A549 (cell line): ENCODE measurements around the gene MR1. TPM values are rescaled to one million over a fixed set of nuclear protein-coding genes. Genes with fewer than 3 reads are reported as not detected.

ENCODE experiments used
- ATAC-seq, 2 experiments: fragments of 200-7000 bp in 1 of 2; fragments of >200 bp in 1 of 2; cut with Nextera tagmentation in 1 of 2; cut with Tn5 transposase in 1 of 2; 3 replicates each; pipeline versions ENCODE4 v1.8.0 to v1.9.1; 2018 to 2020; ENCODE audit warnings: mild to moderate bottlenecking in 1 of 2, moderate library complexity in 1 of 2
- CTCF ChIA-PET: fragments of 300-600 bp; sonication (Branson Sonifier 250); formaldehyde crosslinking; extraction: SDS; loops from one replicate; lab custom pipeline; 2021; ENCODE audit warnings: antibody characterized with exemption, inconsistent platforms; lab: Yijun Ruan, JAX
- POLR2A ChIA-PET: fragments of 350-600 bp; formaldehyde crosslinking; extraction: SDS; loops from one replicate; lab custom pipeline; 2021; ENCODE audit warnings: antibody characterized with exemption, inconsistent platforms; lab: Yijun Ruan, JAX
- DNase-seq, 2 experiments: peaks; one replicate each; pipeline versions ENCODE4 v3.0.0 to v3.0.0-alpha.2; 2011 to 2016; ENCODE audit warnings: low read depth in 1 of 2, low spot score in 1 of 2
- FAIRE-seq: peaks from 2 replicates; lab custom pipeline; 2011; peaks lifted over from hg19 to GRCh38; lab: Jason Lieb, UNC
- H3K27ac ChIP-seq, 2 experiments: fragments of >200 bp; sonication (Bioruptor Twin); formaldehyde crosslinking; 3 replicates each; pipeline ENCODE4 v1.5.1; 2016 to 2017
- H3K4me1 ChIP-seq: fragments of >200 bp; sonication (Bioruptor Twin); formaldehyde crosslinking; 3 replicates; pipeline ENCODE4 v1.6.1; 2016
- H3K4me2 ChIP-seq: fragments of >200 bp; sonication (Bioruptor Twin); formaldehyde crosslinking; 3 replicates; pipeline ENCODE4 v1.6.1; 2016
- H3K4me3 ChIP-seq: fragments of >200 bp; sonication (Bioruptor Twin); formaldehyde crosslinking; 3 replicates; pipeline ENCODE4 v1.5.1; 2016
- H3K9me3 ChIP-seq: fragments of >200 bp; sonication (Bioruptor Twin); formaldehyde crosslinking; 3 replicates; pipeline ENCODE4 v1.6.1; 2016
- CBX2 ChIP-seq: fragments of 200-600 bp; sonication (generic); IDR thresholded peaks from 2 replicates; pipeline ENCODE4 v1.6.1; 2016; ENCODE audit warnings: low read depth, mild to moderate bottlenecking, borderline replicate concordance
- CEBPB ChIP-seq, 2 experiments: fragments of >200 bp in 1 of 2; sonication (Bioruptor Twin) in 1 of 2; formaldehyde crosslinking in 1 of 2; IDR thresholded peaks; 2 replicates each; pipeline ENCODE4 v1.6.1; 2012 to 2016
- CHD2 ChIP-seq: fragments of 150-350 bp; IDR thresholded peaks from 2 replicates; pipeline ENCODE4 v1.6.1; 2014; ENCODE audit warnings: low read length; ENCODE audit not compliant: partially characterized antibody
- EHF ChIP-seq: fragments of 250-450 bp; sonication (Bioruptor Pico); IDR thresholded peaks from 2 replicates; pipeline ENCODE4 v1.5.0; 2020; ENCODE audit warnings: mild to moderate bottlenecking
- FOSB ChIP-seq: fragments of 250-450 bp; sonication (Bioruptor Pico); IDR thresholded peaks from 2 replicates; pipeline ENCODE4 v1.5.0; 2020; ENCODE audit warnings: mild to moderate bottlenecking, moderate library complexity
- FOSL2 ChIP-seq, 2 experiments: fragments of 450-650 bp in 1 of 2; fragments of >200 bp in 1 of 2; sonication (Bioruptor Twin) in 1 of 2; formaldehyde crosslinking; IDR thresholded peaks; 2 replicates each; pipeline versions ENCODE4 v1.5.0 to v1.6.1; 2016 to 2020; ENCODE audit warnings: mild to moderate bottlenecking in 1 of 2, moderate library complexity in 1 of 2
- HDAC2 ChIP-seq: fragments of 200-600 bp; sonication (generic); IDR thresholded peaks from 2 replicates; pipeline ENCODE4 v1.6.1; 2016
- HOXB13 ChIP-seq: fragments of 250-450 bp; sonication (Bioruptor Pico); IDR thresholded peaks from 2 replicates; pipeline ENCODE4 v1.5.0; 2020; ENCODE audit warnings: low read depth, mild to moderate bottlenecking, moderate library complexity
- JUN ChIP-seq, 2 experiments: fragments of >200 bp; sonication (Bioruptor Twin); formaldehyde crosslinking; IDR thresholded peaks; 2 replicates in 1 of 2; 3 replicates in 1 of 2; pipeline ENCODE4 v1.6.1; 2016 to 2017
- JUNB ChIP-seq: fragments of >200 bp; sonication (Bioruptor Twin); formaldehyde crosslinking; IDR thresholded peaks from 2 replicates; pipeline ENCODE4 v1.6.1; 2016
- KDM1A ChIP-seq: fragments of 200-600 bp; sonication (generic); IDR thresholded peaks from 2 replicates; pipeline ENCODE4 v1.6.1; 2016; ENCODE audit warnings: low read depth, mild to moderate bottlenecking
- KDM5A ChIP-seq: fragments of 200-600 bp; sonication (generic); IDR thresholded peaks from 2 replicates; pipeline ENCODE4 v1.6.1; 2016; ENCODE audit warnings: antibody characterized with exemption, mild to moderate bottlenecking
- MAFK ChIP-seq: fragments of 450-650 bp; IDR thresholded peaks from 2 replicates; pipeline ENCODE4 v1.6.1; 2014; ENCODE audit not compliant: partially characterized antibody
- NR3C1 ChIP-seq: fragments of >200 bp; sonication (Bioruptor Twin); formaldehyde crosslinking; IDR thresholded peaks from 3 replicates; pipeline ENCODE4 v1.6.1; 2017
- RCOR1 ChIP-seq: fragments of 150-350 bp; IDR thresholded peaks from 2 replicates; pipeline ENCODE4 v1.6.1; 2014; ENCODE audit warnings: antibody characterized with exemption, low read length, low read depth
- ZC3H11A ChIP-seq: fragments of 450-650 bp; IDR thresholded peaks from 2 replicates; pipeline ENCODE4 v1.6.1; 2014; ENCODE audit warnings: antibody characterized with exemption, mild to moderate bottlenecking
- ZNF302 ChIP-seq: fragments of 250-450 bp; sonication (Bioruptor Pico); IDR thresholded peaks from 2 replicates; pipeline ENCODE4 v1.9.0; 2021; ENCODE audit warnings: inconsistent platforms, mild to moderate bottlenecking, moderate library complexity
- WGBS: methylation state at CpG from one replicate; pipeline ENCODE4 v1.1.6; 2017; ENCODE audit errors: missing lambda C conversion rate; 5-methylcytosine and 5-hydroxymethylcytosine counted together
- polyA plus RNA-seq, 4 experiments: library from polyadenylated mRNA; depleted of rRNA in 3 of 4; stranded (reverse); fragments of >200 nt; fragmentation: RNase III in 1 of 4; extraction: RNeasy Plus Mini Kit Qiagen cat#74134 plus additional on column Dnase treatment in 1 of 4; gene quantifications; 2 replicates in 3 of 4; 3 replicates in 1 of 4; pipeline ENCODE4 v1.2.3, GENCODE V29; 2011 to 2017
- TF ChIP-seq, protein P1 (sequence below): IDR thresholded peaks from 2 replicates; pipeline ENCODE4 v1.6.1; 2012
- TF ChIP-seq, protein P2 (sequence below): IDR thresholded peaks from 2 replicates; pipeline ENCODE4 v1.6.1; 2012; ENCODE audit warnings: low read depth, borderline replicate concordance
- TF ChIP-seq, protein P3 (sequence below): fragments of 250-450 bp; sonication (Bioruptor Pico); IDR thresholded peaks from 2 replicates; pipeline ENCODE4 v1.5.0; 2020; ENCODE audit warnings: low read depth, mild to moderate bottlenecking, moderate library complexity
- TF ChIP-seq, protein P4 (sequence below): fragments of 450-650 bp; IDR thresholded peaks from 2 replicates; pipeline ENCODE4 v1.6.1; 2014; ENCODE audit warnings: antibody characterized with exemption
- TF ChIP-seq, protein P5 (sequence below): fragments of >200 bp; sonication (Bioruptor Twin); formaldehyde crosslinking; IDR thresholded peaks from 3 replicates; pipeline ENCODE4 v1.6.1; 2016
- TF ChIP-seq, protein P6 (sequence below): fragments of 150-350 bp; IDR thresholded peaks from 2 replicates; pipeline ENCODE4 v1.6.1; 2014; ENCODE audit warnings: low read depth, mild to moderate bottlenecking, low read length
- TF ChIP-seq, protein P7 (sequence below): fragments of >200 bp; sonication (Bioruptor Twin); formaldehyde crosslinking; IDR thresholded peaks from 3 replicates; pipeline ENCODE4 v1.5.1; 2016

MR1 gene
- polyA plus RNA-seq, 2 of the 4 experiments (the other 2 are of a cell fraction), result 8.3 to 17.2 TPM

DNA sequence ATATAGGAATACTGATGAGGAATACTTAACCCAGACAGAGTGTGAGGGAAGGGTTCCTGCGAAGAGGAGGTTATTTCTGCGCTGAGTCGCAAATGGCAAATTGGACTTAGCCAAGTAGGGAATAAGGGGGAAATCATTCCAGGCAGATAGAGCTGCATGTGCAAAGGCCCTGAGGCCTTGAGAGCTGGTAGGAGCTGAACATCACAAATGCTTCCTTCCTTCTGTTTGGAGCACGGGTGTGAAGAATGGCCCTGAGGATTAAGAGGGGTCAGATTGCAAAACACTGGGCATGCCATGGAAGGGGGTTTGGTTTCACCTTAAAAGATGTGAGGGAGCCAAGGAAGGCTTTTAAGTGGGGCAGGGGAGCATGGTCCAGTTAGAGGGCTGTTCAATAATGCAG lies 67.2 kb downstream of the MR1 start:
- peak overlapping the region; percentile 98 for H3K4me2 ChIP-seq
- no peak for DNase-seq
- POLR2A ChIA-PET, result interaction anchor here (1.4 to 3.2 kb wide), 3 partner anchors 11 to 34 kb away, joined by 4 to 12 read pairs (median 6); no protein-coding TSS in a partner anchor
- ATAC-seq, result no peak
- TF ChIP-seq KDM5A (no peak), HOXB13 (CRISPR knock-in tag) (no peak), JUNB (no peak), MAFK (no peak), CEBPB (IDR thresholded peaks at IDR 0.05) (peak in 1 of 2 experiments; percentile 37; a peak in 1 of 4 replicates), EHF (CRISPR knock-in tag) (no peak), KDM1A (0 out of 2 replicates have a peak, but pooled peaks have one; percentile 37), FOSB (CRISPR knock-in tag) (0 out of 2 replicates have a peak, but pooled peaks have one; percentile 6)
- TF ChIP-seq, protein P1, sequence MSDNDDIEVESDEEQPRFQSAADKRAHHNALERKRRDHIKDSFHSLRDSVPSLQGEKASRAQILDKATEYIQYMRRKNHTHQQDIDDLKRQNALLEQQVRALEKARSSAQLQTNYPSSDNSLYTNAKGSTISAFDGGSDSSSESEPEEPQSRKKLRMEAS, result 0 out of 2 replicates have a peak, but pooled peaks have one; percentile 8
- H3K27ac ChIP-seq, result peak overlapping the region; percentile 66 to 98
- H3K9me3 ChIP-seq, result no peaks in the 10 kb centered on the region
- H3K4me3 ChIP-seq, result no peak overlapping the region
- FAIRE-seq, result no peak
- H3K4me1 ChIP-seq, result peaks cover 77% of the 10 kb centered on the region
- WGBS, result 89% methylated on average over 4 of the region's 4 CpGs
- CTCF ChIA-PET, result interaction anchor here (2.8 to 48.3 kb wide), 3 partner anchors 11 to 38 kb away, joined by 7 to 774 read pairs (median 34); partner anchors contain the start of gene IER5

DNA sequence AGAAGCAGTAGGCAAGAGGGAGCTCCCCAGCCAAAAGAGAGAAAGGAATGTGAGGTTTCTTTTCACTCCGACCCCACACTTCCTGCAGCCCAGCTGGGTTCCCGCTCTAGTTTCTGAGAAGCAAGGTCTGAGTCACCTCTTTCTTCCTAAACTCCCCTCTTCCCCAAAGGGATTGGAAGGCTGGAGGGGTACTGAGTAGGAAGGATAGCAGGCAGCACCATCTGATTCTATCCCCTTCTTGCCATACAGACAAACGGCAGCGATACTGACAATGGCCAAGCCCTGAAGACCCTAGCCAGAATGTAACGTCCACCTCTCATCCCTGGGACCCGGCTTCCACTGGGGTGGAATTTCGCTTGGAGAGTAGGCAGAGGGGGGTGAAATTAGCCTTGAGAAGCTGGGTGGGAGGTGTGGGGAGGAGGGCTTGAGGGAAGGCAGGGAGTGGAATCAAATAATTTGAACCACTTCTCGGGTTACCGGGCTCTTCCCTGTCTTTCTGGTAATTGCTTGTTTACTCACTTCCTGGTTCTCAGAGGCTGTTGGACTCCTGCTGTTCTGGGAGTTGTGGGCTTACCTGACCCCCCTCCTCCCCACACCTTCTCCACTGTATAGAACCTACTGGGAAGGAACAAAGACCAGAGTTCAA lies 67.9 kb downstream of the MR1 start:
- peak overlapping the region; percentile 98 for H3K4me2 ChIP-seq
- TF ChIP-seq JUN (IDR thresholded peaks at IDR 0.05) (no peak), EHF (CRISPR knock-in tag) (no peak), HDAC2 (no peak), RCOR1 (no peak), CBX2 (no peak), FOSL2 (IDR thresholded peaks at IDR 0.05) (no peak), FOSL2 (CRISPR knock-in tag; IDR thresholded peaks at IDR 0.05) (0 out of 2 replicates have a peak, but pooled peaks have one; percentile 36)
- TF ChIP-seq, protein P2, sequence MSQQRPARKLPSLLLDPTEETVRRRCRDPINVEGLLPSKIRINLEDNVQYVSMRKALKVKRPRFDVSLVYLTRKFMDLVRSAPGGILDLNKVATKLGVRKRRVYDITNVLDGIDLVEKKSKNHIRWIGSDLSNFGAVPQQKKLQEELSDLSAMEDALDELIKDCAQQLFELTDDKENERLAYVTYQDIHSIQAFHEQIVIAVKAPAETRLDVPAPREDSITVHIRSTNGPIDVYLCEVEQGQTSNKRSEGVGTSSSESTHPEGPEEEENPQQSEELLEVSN, result 0 out of 2 replicates have a peak, but pooled peaks have one; percentile 20
- TF ChIP-seq, protein P1, result no peak
- TF ChIP-seq, protein P3, sequence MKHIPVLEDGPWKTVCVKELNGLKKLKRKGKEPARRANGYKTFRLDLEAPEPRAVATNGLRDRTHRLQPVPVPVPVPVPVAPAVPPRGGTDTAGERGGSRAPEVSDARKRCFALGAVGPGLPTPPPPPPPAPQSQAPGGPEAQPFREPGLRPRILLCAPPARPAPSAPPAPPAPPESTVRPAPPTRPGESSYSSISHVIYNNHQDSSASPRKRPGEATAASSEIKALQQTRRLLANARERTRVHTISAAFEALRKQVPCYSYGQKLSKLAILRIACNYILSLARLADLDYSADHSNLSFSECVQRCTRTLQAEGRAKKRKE (CRISPR knock-in tag), result no peak
- ChIA-PET CTCF (interaction anchor here (2.8 to 48.3 kb wide), 4 partner anchors 9 to 37 kb away, joined by 7 to 774 read pairs (median 42); partner anchors contain the start of gene IER5), POLR2A (interaction anchor here (1.5 to 3.2 kb wide), 3 partner anchors 11 to 14 kb away, joined by 3 to 12 read pairs (median 4); no protein-coding TSS in a partner anchor)
- FAIRE-seq (no peak), DNase-seq (no peak), ATAC-seq (no peak)
- peaks cover 77% of the 10 kb centered on the region for H3K4me1 ChIP-seq
- H3K27ac ChIP-seq, result peak overlapping the region; percentile 66 to 98
- no peak overlapping the region for H3K4me3 ChIP-seq
- WGBS, result 54% methylated on average over 9 of the region's 9 CpGs
- H3K9me3 ChIP-seq, result no peaks in the 10 kb centered on the region

DNA sequence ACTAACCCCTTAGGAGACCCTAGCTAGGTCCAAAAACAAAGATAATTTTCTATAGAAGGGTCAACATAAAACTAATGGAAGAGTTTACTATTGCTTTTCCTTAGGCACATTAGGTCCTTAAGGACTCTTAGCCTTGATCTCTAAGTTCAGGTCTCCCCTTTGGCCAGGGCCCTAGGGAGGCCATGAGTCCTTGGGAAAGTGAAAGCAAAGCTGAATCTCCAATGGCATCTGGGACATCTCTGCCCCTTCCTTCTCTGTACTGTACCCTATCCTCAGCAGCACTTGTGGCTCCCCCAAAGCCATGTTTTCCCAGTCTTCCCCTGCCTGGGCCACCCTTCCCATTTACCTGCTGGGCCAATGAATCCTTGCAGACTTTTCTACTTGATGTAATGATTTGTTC lies 69.1 kb downstream of the MR1 start:
- ChIA-PET POLR2A (interaction anchor here (1.4 to 3.0 kb wide), 5 partner anchors 10 to 33 kb away, joined by 3 to 12 read pairs (median 5); partner anchors contain the start of gene IER5), CTCF (interaction anchor here (4.9 to 48.3 kb wide), 3 partner anchors 10 to 36 kb away, joined by 34 to 774 read pairs (median 49); no protein-coding TSS in a partner anchor)
- Histone ChIP-seq H3K4me1 (peaks cover 80% of the 10 kb centered on the region), H3K4me2 (peak overlapping the region; percentile 98), H3K4me3 (no peak overlapping the region), H3K27ac (peak overlapping the region; percentile 39 to 98; a peak in 4 of 6 replicates), H3K9me3 (no peaks in the 10 kb centered on the region)
- no peak for DNase-seq
- no peak for ATAC-seq
- FAIRE-seq, result no peak
- TF ChIP-seq ZNF302 (CRISPR knock-in tag), result no peak
- no peak for TF ChIP-seq CEBPB (IDR thresholded peaks at IDR 0.05)
- TF ChIP-seq, protein P4, sequence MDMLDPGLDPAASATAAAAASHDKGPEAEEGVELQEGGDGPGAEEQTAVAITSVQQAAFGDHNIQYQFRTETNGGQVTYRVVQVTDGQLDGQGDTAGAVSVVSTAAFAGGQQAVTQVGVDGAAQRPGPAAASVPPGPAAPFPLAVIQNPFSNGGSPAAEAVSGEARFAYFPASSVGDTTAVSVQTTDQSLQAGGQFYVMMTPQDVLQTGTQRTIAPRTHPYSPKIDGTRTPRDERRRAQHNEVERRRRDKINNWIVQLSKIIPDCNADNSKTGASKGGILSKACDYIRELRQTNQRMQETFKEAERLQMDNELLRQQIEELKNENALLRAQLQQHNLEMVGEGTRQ, result no peak
- TF ChIP-seq, protein P5, sequence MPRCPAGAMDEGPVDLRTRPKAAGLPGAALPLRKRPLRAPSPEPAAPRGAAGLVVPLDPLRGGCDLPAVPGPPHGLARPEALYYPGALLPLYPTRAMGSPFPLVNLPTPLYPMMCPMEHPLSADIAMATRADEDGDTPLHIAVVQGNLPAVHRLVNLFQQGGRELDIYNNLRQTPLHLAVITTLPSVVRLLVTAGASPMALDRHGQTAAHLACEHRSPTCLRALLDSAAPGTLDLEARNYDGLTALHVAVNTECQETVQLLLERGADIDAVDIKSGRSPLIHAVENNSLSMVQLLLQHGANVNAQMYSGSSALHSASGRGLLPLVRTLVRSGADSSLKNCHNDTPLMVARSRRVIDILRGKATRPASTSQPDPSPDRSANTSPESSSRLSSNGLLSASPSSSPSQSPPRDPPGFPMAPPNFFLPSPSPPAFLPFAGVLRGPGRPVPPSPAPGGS, result no peak
- no peak for TF ChIP-seq ZC3H11A
- no peak for TF ChIP-seq KDM1A
- TF ChIP-seq, protein P6, sequence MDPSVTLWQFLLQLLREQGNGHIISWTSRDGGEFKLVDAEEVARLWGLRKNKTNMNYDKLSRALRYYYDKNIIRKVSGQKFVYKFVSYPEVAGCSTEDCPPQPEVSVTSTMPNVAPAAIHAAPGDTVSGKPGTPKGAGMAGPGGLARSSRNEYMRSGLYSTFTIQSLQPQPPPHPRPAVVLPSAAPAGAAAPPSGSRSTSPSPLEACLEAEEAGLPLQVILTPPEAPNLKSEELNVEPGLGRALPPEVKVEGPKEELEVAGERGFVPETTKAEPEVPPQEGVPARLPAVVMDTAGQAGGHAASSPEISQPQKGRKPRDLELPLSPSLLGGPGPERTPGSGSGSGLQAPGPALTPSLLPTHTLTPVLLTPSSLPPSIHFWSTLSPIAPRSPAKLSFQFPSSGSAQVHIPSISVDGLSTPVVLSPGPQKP, result no peak
- TF ChIP-seq EHF (CRISPR knock-in tag), result no peak
- TF ChIP-seq, protein P7, sequence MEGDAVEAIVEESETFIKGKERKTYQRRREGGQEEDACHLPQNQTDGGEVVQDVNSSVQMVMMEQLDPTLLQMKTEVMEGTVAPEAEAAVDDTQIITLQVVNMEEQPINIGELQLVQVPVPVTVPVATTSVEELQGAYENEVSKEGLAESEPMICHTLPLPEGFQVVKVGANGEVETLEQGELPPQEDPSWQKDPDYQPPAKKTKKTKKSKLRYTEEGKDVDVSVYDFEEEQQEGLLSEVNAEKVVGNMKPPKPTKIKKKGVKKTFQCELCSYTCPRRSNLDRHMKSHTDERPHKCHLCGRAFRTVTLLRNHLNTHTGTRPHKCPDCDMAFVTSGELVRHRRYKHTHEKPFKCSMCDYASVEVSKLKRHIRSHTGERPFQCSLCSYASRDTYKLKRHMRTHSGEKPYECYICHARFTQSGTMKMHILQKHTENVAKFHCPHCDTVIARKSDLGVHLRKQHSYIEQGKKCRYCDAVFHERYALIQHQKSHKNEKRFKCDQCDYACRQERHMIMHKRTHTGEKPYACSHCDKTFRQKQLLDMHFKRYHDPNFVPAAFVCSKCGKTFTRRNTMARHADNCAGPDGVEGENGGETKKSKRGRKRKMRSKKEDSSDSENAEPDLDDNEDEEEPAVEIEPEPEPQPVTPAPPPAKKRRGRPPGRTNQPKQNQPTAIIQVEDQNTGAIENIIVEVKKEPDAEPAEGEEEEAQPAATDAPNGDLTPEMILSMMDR, result no peak
- TF ChIP-seq CHD2, result no peak
- no peak for TF ChIP-seq FOSL2 (IDR thresholded peaks at IDR 0.05)
- TF ChIP-seq FOSL2 (CRISPR knock-in tag; IDR thresholded peaks at IDR 0.05), result no peak
- TF ChIP-seq NR3C1, result no peak
